Lower leg skin (tissue), 3 donors: ENCODE data around the gene BMP6.

ENCODE experiments used
- POLR2A ChIP-seq, 2 donors: fragments of 450-650 bp; IDR thresholded peaks; one replicate each; pipeline ENCODE4 v1.6.1; 2016 to 2017; ENCODE audit warnings: antibody characterized with exemption in 2 of 2, mild to moderate bottlenecking in 1 of 2, moderate library complexity in 1 of 2
- TF ChIP-seq, protein P1 (sequence below), 3 donors: fragments of 450-650 bp; IDR thresholded peaks; one replicate each; pipeline ENCODE4 v1.5.1; 2016; ENCODE audit warnings: antibody characterized with exemption in 3 of 3, mild to moderate bottlenecking in 3 of 3, moderate library complexity in 2 of 3

DNA sequence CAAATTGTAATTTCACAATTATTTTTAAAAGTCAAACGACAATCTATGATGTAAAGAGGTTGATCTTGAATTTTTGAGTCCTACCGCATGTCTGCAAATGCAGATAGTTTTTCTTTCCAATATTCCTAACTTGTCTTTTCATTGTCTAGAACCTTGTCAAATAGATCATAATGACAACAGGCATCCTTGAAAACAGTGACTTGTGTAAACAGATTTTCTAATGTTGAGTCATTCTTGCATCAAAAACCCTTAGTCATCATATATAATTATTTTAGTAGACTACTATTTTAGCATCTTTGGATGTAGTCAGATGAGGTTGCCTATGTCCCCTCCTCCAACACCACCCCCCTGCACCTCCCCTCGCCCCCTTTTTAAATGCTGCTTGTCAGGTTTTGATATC lies 43.8 kb downstream of the BMP6 start:
- TF ChIP-seq, protein P1, sequence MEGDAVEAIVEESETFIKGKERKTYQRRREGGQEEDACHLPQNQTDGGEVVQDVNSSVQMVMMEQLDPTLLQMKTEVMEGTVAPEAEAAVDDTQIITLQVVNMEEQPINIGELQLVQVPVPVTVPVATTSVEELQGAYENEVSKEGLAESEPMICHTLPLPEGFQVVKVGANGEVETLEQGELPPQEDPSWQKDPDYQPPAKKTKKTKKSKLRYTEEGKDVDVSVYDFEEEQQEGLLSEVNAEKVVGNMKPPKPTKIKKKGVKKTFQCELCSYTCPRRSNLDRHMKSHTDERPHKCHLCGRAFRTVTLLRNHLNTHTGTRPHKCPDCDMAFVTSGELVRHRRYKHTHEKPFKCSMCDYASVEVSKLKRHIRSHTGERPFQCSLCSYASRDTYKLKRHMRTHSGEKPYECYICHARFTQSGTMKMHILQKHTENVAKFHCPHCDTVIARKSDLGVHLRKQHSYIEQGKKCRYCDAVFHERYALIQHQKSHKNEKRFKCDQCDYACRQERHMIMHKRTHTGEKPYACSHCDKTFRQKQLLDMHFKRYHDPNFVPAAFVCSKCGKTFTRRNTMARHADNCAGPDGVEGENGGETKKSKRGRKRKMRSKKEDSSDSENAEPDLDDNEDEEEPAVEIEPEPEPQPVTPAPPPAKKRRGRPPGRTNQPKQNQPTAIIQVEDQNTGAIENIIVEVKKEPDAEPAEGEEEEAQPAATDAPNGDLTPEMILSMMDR (IDR thresholded peaks at IDR 0.05): no peak
- no peak for TF ChIP-seq POLR2A (IDR thresholded peaks at IDR 0.05)
